ENCODE data around the gene SPRN.

DNA sequence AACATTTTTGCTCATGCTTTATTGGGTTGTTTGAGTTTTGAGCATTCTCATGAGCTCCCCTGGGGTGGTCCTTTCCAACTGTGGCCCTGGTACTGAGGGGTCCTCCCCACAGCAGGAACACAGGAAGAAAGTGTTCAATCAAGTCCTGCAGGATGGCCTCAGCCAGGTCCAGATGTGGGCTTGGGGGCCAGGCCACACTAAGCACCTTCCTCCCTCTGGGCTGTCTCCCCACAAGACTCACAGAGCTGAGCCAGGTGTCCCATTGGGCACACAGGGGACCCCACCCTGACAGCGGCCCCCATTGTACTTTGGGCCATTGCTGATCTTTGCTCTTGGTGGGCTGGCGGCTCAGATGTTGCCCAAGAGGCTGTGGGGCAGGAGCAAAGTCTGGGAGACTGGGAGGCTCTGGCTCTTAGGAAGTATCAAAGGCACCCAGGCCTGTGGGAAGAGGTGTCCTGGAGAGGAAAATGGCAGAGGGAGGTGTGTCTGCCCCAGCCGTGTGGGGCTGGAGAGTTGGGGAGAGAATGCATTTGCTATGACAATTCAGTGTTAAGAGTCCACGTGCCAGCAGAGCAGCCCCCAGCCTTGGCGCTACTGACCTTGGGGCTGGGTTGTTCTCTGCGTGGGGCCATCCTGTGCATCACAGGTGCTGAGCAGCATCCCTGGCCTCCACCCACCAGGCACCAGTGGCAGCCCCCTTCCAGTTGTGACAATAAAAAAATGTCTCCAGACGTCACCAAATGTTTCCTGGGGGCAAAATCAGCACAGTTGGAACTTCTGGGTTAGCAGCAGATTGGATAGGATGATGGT lies 47.1 kb upstream of the SPRN start:
- TF ChIP-seq, protein P1, sequence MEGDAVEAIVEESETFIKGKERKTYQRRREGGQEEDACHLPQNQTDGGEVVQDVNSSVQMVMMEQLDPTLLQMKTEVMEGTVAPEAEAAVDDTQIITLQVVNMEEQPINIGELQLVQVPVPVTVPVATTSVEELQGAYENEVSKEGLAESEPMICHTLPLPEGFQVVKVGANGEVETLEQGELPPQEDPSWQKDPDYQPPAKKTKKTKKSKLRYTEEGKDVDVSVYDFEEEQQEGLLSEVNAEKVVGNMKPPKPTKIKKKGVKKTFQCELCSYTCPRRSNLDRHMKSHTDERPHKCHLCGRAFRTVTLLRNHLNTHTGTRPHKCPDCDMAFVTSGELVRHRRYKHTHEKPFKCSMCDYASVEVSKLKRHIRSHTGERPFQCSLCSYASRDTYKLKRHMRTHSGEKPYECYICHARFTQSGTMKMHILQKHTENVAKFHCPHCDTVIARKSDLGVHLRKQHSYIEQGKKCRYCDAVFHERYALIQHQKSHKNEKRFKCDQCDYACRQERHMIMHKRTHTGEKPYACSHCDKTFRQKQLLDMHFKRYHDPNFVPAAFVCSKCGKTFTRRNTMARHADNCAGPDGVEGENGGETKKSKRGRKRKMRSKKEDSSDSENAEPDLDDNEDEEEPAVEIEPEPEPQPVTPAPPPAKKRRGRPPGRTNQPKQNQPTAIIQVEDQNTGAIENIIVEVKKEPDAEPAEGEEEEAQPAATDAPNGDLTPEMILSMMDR (IDR thresholded peaks at IDR 0.05): no peak
- TF ChIP-seq POLR2A (IDR thresholded peaks at IDR 0.05): no peak
- no peak for TF ChIP-seq EP300 (IDR thresholded peaks at IDR 0.05)

Data from sigmoid colon (tissue), 4 donors.